Gastrocnemius medialis (tissue), 4 donors: ENCODE results near the gene USHBP1. TPM values are rescaled to one million over a fixed set of nuclear protein-coding genes. Genes with fewer than 3 reads are reported as not detected.

Source experiments
- ATAC-seq, 2 donors: fragments of 150-250 bp; one replicate each; pipeline ENCODE4 v1.9.1; 2016
- DNase-seq, 2 donors: peaks; one replicate each; pipeline ENCODE4 v3.0.0-alpha.2; 2019
- H3K27ac ChIP-seq, 4 donors: fragments of 200-600 bp; sonication (generic); 1 replicate in 1 of 4; 2 replicates in 3 of 4; pipeline ENCODE4 v1.5.1; 2016 to 2018; ENCODE audit warnings: mild to moderate bottlenecking in 2 of 4, moderate library complexity in 1 of 4
- H3K27me3 ChIP-seq, 3 donors: fragments of 200-600 bp; sonication (generic) in 2 of 3; 1 replicate in 1 of 3; 2 replicates in 2 of 3; pipeline versions ENCODE4 v1.5.1 to v1.6.0; 2016 to 2019; ENCODE audit warnings: mild to moderate bottlenecking in 1 of 3, moderate library complexity in 1 of 3
- H3K36me3 ChIP-seq, 2 donors: fragments of 200-600 bp; sonication (generic) in 1 of 2; one replicate each; pipeline ENCODE4 v1.5.1; 2017 to 2018
- H3K4me1 ChIP-seq, 2 donors: fragments of 200-600 bp; sonication (generic) in 1 of 2; one replicate each; pipeline ENCODE4 v1.5.1; 2016 to 2017; ENCODE audit warnings: mild to moderate bottlenecking in 2 of 2
- H3K4me3 ChIP-seq, 4 donors: fragments of 200-600 bp; sonication (generic) in 3 of 4; 1 replicate in 1 of 4; 2 replicates in 3 of 4; pipeline ENCODE4 v1.5.1; 2016 to 2019; ENCODE audit warnings: mild to moderate bottlenecking in 2 of 4
- H3K9me3 ChIP-seq, 3 donors: fragments of 200-600 bp; sonication (generic) in 2 of 3; 1 replicate in 1 of 3; 2 replicates in 2 of 3; pipeline ENCODE4 v1.5.1; 2016 to 2019
- POLR2A ChIP-seq, 2 donors: fragments of 450-650 bp; IDR thresholded peaks; one replicate each; pipeline ENCODE4 v1.6.1; 2017; ENCODE audit warnings: antibody characterized with exemption in 2 of 2, mild to moderate bottlenecking in 2 of 2, moderate library complexity in 2 of 2
- in situ Hi-C, 4 donors: fragments of 200-750 bp; cut with MboI; loops; one replicate each; pipeline versions ENCODE4 v1.15.0 to v1.8.0; 2017; ENCODE audit warnings: low sequenced_read_pairs in 4 of 4
- intact Hi-C: fragments of 100-400 bp; cut with DNase I; formaldehyde crosslinking; loops from one replicate; pipeline ENCODE4 v1.15.1; 2023; ENCODE audit warnings: low total_unique reads
- total RNA-seq, 4 donors: library from RNA; depleted of rRNA; stranded (reverse); fragments of >200 nt; gene quantifications; one replicate each; pipeline versions ENCODE4 v1.1.0 to v1.2.3, GENCODE V29; 2016
- TF ChIP-seq, protein P1 (sequence below), 5 experiments: fragments of 450-650 bp in 3 of 5; fragments of 200-600 bp in 2 of 5; sonication (generic) in 2 of 5; IDR thresholded peaks in 4 of 5; conservative IDR thresholded peaks in 1 of 5; 1 replicate in 4 of 5; 2 replicates in 1 of 5; pipeline ENCODE4 v1.5.1; 2016 to 2019; ENCODE audit warnings: antibody characterized with exemption in 5 of 5, mild to moderate bottlenecking in 3 of 5, moderate library complexity in 3 of 5

USHBP1 gene
- total RNA-seq, 4 donors from 2014 or later, result 2.6 to 7.1 (median 4.1) TPM

DNA sequence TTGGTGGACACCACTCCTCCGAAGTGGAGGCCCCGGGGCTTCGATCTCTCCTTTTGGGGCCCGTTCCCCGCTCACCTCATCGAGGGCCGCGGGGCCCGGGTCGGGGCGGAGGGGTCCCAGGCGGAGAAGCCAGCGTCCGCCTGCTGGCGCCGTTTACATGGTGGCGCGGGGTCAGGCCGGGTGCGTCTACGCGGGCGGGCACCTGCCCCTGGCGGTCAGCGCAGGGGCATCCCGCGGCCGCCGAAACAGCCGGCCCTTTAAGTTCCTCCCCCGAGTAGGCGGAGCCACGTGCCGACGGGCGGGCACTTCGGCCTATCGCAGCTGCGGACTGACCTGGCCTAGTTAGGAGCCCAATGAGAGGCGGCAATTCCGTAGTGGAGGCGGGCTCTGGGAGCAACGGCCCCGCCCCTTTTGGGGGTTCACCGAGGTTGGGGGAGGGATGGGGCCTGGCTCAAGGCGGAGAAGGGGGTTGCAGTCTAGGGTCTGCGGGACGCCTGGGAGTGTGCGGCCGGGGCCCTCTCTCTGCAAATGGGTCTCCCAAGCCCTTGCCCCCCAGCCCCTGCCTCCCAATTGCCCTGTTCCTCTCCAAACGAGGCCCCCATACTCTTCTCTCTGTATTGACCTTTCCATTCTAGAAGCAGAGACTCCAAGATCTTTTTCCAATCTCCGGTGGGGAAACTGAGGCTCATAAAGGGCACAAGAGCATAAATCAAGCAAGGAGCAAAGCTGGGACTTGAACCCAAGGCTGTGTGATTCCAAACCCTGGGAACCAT lies 38.8 kb upstream of the USHBP1 start, which contains the start of gene ABHD8:
ABHD8 (minus strand) TSS at position 259 of the 773 bp plus-strand sequence. CDS start 1,809 bp downstream, outside the sequence.
- Histone ChIP-seq H3K4me3 (peak within 1 kb of the TSS; percentile 86 to 93 (median 86)), H3K27ac (peak within 1 kb of the TSS; percentile 92 to 94 (median 94)), H3K4me1 (peaks cover 35 to 42% of the 10 kb centered on the region in 2 donors), H3K27me3 (no peaks in the 10 kb centered on the region), H3K9me3 (no peaks in the 10 kb centered on the region), H3K36me3 (no peaks in the 10 kb centered on the region)
- peak; percentile 97 to 98 for DNase-seq
- intact Hi-C loops, result loop anchor here (1.0 kb wide), 2 partner anchors 42 to 88 kb away; partner anchors contain the start of gene USE1
- TF ChIP-seq POLR2A (IDR thresholded peaks at IDR 0.05), result peak; percentile 84 to 91
- TF ChIP-seq, protein P1, sequence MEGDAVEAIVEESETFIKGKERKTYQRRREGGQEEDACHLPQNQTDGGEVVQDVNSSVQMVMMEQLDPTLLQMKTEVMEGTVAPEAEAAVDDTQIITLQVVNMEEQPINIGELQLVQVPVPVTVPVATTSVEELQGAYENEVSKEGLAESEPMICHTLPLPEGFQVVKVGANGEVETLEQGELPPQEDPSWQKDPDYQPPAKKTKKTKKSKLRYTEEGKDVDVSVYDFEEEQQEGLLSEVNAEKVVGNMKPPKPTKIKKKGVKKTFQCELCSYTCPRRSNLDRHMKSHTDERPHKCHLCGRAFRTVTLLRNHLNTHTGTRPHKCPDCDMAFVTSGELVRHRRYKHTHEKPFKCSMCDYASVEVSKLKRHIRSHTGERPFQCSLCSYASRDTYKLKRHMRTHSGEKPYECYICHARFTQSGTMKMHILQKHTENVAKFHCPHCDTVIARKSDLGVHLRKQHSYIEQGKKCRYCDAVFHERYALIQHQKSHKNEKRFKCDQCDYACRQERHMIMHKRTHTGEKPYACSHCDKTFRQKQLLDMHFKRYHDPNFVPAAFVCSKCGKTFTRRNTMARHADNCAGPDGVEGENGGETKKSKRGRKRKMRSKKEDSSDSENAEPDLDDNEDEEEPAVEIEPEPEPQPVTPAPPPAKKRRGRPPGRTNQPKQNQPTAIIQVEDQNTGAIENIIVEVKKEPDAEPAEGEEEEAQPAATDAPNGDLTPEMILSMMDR (IDR thresholded peaks at IDR 0.05 in 4 of 5, conservative IDR thresholded peaks at IDR 0.05 in 1 of 5), result peak; percentile 76 to 91 (median 83)
- in situ Hi-C loops, result no loop called here
- ATAC-seq, result peak; percentile 78 to 82

DNA sequence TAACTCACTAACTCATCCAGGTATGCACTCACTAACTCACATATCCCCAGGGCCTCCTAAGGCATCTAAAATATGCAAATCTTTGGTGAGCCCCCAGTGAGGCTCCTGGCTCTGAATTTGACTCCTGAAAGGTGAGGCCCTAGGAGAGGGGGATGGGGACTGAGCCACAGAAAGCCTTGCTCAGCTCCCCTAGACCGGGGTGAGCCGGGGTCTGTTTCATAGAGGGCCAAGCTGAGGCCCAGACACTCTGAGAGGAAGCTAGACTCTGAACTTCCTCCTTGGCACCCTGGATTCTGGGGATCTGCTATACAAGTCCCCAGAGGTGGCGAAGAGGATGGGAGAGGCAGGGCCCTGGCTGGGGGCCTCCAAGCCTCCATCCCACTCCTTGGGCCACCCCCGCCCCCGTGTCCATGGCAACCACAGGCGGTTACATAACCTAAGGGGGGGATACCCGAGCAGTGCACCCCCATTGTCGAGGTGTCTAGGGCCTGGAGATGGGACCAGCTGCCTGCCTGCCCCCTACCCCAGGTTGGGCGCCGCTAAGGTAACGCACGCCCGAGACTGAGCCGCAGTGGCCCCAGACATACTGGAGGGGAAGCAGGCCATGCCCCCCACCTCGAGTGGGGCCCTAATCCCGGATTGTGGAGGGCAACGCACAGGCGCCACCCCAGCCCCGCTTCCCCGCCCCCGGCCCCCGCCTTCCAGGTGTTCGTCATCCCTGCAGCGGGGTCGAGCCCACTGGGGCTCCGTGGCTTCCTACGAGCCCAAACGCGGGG lies 38.0 kb upstream of the USHBP1 start:
- no peaks in the 10 kb centered on the region for H3K36me3 ChIP-seq
- H3K4me3 ChIP-seq, result peak overlapping the region; percentile 86 to 93 (median 86)
- peak overlapping the region; percentile 92 to 94 (median 94) for H3K27ac ChIP-seq
- TF ChIP-seq POLR2A (IDR thresholded peaks at IDR 0.05), result no peak
- TF ChIP-seq, protein P1 (IDR thresholded peaks at IDR 0.05 in 4 of 5, conservative IDR thresholded peaks at IDR 0.05 in 1 of 5), result no peak
- peaks cover 35 to 42% of the 10 kb centered on the region in 2 donors for H3K4me1 ChIP-seq
- DNase-seq (no peak), ATAC-seq (no peak)
- intact Hi-C loops, result loop anchor here (1.0 kb wide), 2 partner anchors 41 to 87 kb away; partner anchors contain the start of gene USE1
- in situ Hi-C loops, result no loop called here
- H3K27me3 ChIP-seq, result no peaks in the 10 kb centered on the region
- no peaks in the 10 kb centered on the region for H3K9me3 ChIP-seq

DNA sequence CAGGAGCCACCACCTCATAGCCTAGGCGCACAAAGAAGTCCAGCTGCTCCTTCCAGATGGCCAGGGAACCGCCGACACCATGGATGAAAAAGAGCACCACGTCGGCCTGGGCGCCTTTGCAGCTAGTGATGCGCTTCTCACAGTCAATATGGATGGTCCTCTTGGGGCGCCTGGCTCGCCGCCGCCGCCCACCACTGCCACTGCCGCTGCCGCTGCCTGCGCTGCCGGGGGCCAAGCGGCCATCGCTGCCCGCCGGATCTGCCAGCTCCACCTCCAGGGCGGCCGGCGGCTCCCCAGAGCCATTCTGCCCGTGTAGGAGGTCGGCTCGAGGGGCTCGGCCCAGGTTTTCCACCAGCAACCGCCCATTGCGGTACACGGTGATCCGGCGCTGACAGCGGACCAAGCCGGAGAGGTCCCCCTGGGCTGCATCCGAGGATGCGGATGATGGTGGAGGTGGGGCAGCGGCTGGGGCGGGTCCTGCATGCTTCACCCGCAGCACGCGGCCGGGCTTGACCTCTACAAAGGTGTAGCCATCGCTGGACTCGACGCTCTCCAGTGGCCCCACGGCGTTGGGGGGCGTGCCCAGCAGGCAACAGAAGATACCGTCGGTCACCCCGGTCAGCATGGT lies 36.6 kb upstream of the USHBP1 start:
- intact Hi-C loops, result no loop called here
- TF ChIP-seq, protein P1 (IDR thresholded peaks at IDR 0.05 in 4 of 5, conservative IDR thresholded peaks at IDR 0.05 in 1 of 5), result no peak
- TF ChIP-seq POLR2A (IDR thresholded peaks at IDR 0.05), result no peak
- H3K4me1 ChIP-seq, result peaks cover 23 to 30% of the 10 kb centered on the region in 2 donors

DNA sequence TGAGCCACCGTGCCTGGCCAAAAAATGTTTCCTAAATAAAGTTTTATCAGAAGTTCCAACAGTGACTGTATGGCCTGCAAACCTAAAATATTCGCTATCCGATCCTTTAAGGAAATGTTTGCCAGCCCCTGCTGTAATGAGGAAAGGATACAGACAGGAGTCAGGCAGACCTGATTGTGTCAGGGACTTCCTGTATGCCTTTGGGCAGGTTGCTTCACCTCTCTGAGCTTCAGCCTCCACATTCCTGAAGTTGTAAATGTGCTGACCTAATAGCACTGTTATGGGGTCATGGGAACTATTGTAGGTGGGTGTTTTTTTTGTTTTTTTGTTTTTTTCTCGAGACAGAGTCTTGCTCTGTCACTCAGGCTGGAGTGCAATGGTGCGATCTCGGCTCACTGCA lies 32.4 kb upstream of the USHBP1 start:
- Histone ChIP-seq H3K4me1 (peaks cover 0 to 1% of the 10 kb centered on the region in 2 donors), H3K27me3 (no peaks in the 10 kb centered on the region), H3K9me3 (no peaks in the 10 kb centered on the region), H3K4me3 (no peak overlapping the region), H3K27ac (no peak overlapping the region), H3K36me3 (no peaks in the 10 kb centered on the region)
- DNase-seq (no peak), ATAC-seq (no peak)
- in situ Hi-C loops, result loop anchor here in 1 of 4 donors (25.0 kb wide), 1 partner anchor 535 kb away; no protein-coding TSS in a partner anchor
- TF ChIP-seq, protein P1 (IDR thresholded peaks at IDR 0.05 in 4 of 5, conservative IDR thresholded peaks at IDR 0.05 in 1 of 5), result no peak
- TF ChIP-seq POLR2A (IDR thresholded peaks at IDR 0.05), result no peak
- intact Hi-C loops, result no loop called here

More for the DNA sequence above, 36.6 kb upstream of the USHBP1 start:
- no peak for DNase-seq
- Histone ChIP-seq H3K27ac (no peak overlapping the region), H3K36me3 (no peaks in the 10 kb centered on the region), H3K9me3 (no peaks in the 10 kb centered on the region), H3K27me3 (no peaks in the 10 kb centered on the region), H3K4me3 (no peak overlapping the region)
- in situ Hi-C loops, result no loop called here
- ATAC-seq, result no peak
